Loucy (cell line): Measurements from ENCODE around the gene MUCL3.

Source experiments
- EZH2phosphoT487 ChIP-seq: fragments of 200-600 bp; IDR thresholded peaks from 2 replicates; pipeline ENCODE4 v1.6.1; 2018; ENCODE audit warnings: antibody characterized with exemption, mild to moderate bottlenecking, moderate library complexity, borderline replicate concordance
- TF ChIP-seq, protein P1 (sequence below): fragments of 200-600 bp; sonication (generic); conservative IDR thresholded peaks from 2 replicates; pipeline ENCODE4 v1.5.1; 2014; ENCODE audit warnings: mild to moderate bottlenecking, antibody characterized with exemption, low read length

GRCh38 chr6:30940361-30940986 lies at the start of gene MUCL3:
- TF ChIP-seq, protein P1, sequence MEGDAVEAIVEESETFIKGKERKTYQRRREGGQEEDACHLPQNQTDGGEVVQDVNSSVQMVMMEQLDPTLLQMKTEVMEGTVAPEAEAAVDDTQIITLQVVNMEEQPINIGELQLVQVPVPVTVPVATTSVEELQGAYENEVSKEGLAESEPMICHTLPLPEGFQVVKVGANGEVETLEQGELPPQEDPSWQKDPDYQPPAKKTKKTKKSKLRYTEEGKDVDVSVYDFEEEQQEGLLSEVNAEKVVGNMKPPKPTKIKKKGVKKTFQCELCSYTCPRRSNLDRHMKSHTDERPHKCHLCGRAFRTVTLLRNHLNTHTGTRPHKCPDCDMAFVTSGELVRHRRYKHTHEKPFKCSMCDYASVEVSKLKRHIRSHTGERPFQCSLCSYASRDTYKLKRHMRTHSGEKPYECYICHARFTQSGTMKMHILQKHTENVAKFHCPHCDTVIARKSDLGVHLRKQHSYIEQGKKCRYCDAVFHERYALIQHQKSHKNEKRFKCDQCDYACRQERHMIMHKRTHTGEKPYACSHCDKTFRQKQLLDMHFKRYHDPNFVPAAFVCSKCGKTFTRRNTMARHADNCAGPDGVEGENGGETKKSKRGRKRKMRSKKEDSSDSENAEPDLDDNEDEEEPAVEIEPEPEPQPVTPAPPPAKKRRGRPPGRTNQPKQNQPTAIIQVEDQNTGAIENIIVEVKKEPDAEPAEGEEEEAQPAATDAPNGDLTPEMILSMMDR: no peak
- TF ChIP-seq EZH2phosphoT487: no peak
